ENCODE measurements around the gene EFL1. TPM values are rescaled to one million over a fixed set of nuclear protein-coding genes. Genes with fewer than 3 reads are reported as not detected.

Gene EFL1
- total RNA-seq, 2 donors from 2014 or later: 11.2 to 33.0 TPM

- Histone ChIP-seq H3K36me3 (replicated peaks in 1 of 2; ENCODE audit: insufficient read depth in 1 of 2, low read depth in 2 of 2) (no peaks in the 10 kb centered on the region), H3K27me3 (no peaks in the 10 kb centered on the region), H3K9me3 (no peaks in the 10 kb centered on the region), H3K4me3 (no peak overlapping the region), H3K27ac (no peak overlapping the region), H3K4me1 (no peaks in the 10 kb centered on the region)
- no peak for TF ChIP-seq CTCF (IDR thresholded peaks at IDR 0.05)
- no peak for TF ChIP-seq POLR2A (IDR thresholded peaks at IDR 0.05)
- DNase-seq: no peak
- intact Hi-C loops (cut with DNase I): no loop called here
- no peak for ATAC-seq
These were observed 166.7 kb downstream of the EFL1 start for GRCh38 chr15:82095803-82096202.

GRCh38 chr15:82093774-82094211, 168.7 kb downstream of the EFL1 start:
- H3K27ac ChIP-seq: no peak overlapping the region
- 82 to 85% methylated on average over 13 of the region's 13 CpGs for WGBS, 2 donors
- DNase-seq (no peak), ATAC-seq (no peak)
- no peak overlapping the region for H3K4me3 ChIP-seq
- intact Hi-C loops (cut with DNase I): no loop called here
- no peaks in the 10 kb centered on the region for H3K36me3 ChIP-seq (replicated peaks in 1 of 2; ENCODE audit: insufficient read depth in 1 of 2, low read depth in 2 of 2)
- H3K9me3 ChIP-seq: no peaks in the 10 kb centered on the region
- H3K4me1 ChIP-seq: no peaks in the 10 kb centered on the region
- H3K27me3 ChIP-seq: no peaks in the 10 kb centered on the region
- TF ChIP-seq CTCF (IDR thresholded peaks at IDR 0.05): no peak
- no peak for TF ChIP-seq POLR2A (IDR thresholded peaks at IDR 0.05)

DNA sequence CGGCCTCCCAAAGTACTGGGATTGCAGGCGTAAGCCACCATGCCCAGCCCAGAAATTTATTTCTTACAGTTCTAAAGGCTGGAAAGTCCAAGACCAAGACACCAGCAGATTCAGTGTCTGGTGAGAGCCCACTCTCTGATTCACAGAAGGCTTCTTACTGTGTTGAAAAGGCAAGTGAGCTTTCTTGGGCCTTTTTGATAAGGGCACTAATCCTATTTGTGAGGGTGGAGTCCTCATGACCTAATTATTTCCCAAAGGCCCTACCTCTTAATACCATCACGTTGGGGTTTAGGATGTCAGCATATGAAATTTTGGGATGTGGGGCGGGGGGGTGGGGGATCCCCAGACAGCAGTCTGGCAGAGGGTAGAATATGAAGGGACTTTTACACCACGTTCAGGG, 169.2 kb downstream of the EFL1 start:
- no peak for ATAC-seq
- 75 to 83% methylated on average over 5 of the region's 5 CpGs for WGBS, 2 donors

DNA sequence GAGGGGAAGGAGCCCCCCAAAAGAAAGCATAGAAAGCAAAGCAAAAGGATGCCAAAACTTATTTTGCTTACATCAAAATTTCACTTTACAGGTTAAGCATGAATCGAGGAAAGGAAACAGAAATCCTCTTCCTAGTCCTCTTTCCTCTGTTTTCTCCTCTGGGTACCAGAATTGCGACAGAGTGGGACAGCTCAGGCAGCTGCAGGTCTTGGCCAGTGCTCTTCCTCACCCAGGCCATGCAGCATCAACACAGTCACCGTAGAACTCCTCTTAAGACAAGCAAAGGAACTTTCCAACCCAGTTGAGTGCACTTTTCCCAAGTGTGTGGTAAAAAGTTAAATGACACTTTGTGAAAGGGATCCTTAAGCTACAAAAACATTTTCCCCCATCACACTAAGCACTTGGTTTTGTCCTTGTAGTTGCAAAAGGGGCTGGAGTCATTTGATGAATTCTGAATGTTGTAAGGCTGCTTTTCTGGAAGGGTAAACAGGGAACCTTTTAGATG, 170.8 kb downstream of the EFL1 start:
- TF ChIP-seq CTCF (IDR thresholded peaks at IDR 0.05): no peak
- TF ChIP-seq POLR2A (IDR thresholded peaks at IDR 0.05): no peak
- 57 to 70% methylated on average over 3 of the region's 3 CpGs for WGBS, 2 donors
- intact Hi-C loops (cut with DNase I): no loop called here

More for the DNA sequence above, 169.2 kb downstream of the EFL1 start:
- Histone ChIP-seq H3K4me1 (no peaks in the 10 kb centered on the region), H3K4me3 (no peak overlapping the region), H3K27ac (no peak overlapping the region), H3K27me3 (no peaks in the 10 kb centered on the region), H3K36me3 (replicated peaks in 1 of 2; ENCODE audit: insufficient read depth in 1 of 2, low read depth in 2 of 2) (no peaks in the 10 kb centered on the region), H3K9me3 (no peaks in the 10 kb centered on the region)
- TF ChIP-seq CTCF (IDR thresholded peaks at IDR 0.05) (no peak), POLR2A (IDR thresholded peaks at IDR 0.05) (no peak)
- intact Hi-C loops (cut with DNase I): no loop called here
- DNase-seq: no peak

DNA sequence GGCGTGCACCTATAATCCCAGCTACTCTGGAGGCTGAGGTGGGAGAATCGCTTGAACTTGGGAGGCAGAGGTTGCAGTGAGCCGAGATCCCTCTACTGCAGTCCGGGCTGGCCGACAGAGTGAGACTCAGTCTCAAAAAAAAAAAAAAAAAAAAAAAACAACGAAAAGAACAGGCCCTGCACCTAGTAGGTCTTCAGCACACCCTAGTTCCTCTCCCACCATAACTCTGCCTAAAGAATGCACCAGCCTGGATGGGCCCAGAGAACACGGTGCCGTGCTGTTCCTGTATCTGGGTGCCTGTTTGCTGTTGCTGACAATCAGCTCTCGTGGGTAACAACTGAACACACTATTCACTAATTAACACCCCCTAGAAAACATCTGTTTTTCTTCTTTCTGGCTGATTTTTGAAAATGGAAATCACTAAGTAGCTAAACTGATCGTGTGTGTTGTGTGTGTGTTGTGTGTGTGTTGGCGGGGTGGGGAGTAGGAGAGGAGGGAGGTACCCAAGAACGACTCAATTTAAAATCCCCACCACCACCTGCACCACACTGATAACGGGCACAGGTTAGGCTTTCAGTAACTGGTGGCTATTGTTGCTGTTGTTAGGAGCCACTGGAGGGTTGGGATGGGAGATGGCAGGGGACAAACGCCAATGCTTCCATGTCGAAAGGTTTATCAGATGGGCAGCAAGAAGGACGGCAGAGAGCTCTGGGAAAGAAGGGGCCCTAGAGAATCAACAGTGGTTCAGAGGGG, 176.1 kb downstream of the EFL1 start:
- intact Hi-C loops (cut with DNase I): no loop called here
- 72 to 77% methylated on average over 16 of the region's 16 CpGs for WGBS, 2 donors

More for the DNA sequence above, 170.8 kb downstream of the EFL1 start:
- Histone ChIP-seq H3K36me3 (replicated peaks in 1 of 2; ENCODE audit: insufficient read depth in 1 of 2, low read depth in 2 of 2) (no peaks in the 10 kb centered on the region), H3K4me3 (no peak overlapping the region), H3K9me3 (no peaks in the 10 kb centered on the region), H3K27me3 (no peaks in the 10 kb centered on the region), H3K4me1 (no peaks in the 10 kb centered on the region), H3K27ac (no peak overlapping the region)
- ATAC-seq: no peak
- no peak for DNase-seq

More for the DNA sequence above, 176.1 kb downstream of the EFL1 start:
- no peaks in the 10 kb centered on the region for H3K27me3 ChIP-seq
- TF ChIP-seq CTCF (IDR thresholded peaks at IDR 0.05): no peak
- TF ChIP-seq POLR2A (IDR thresholded peaks at IDR 0.05): no peak
- no peaks in the 10 kb centered on the region for H3K9me3 ChIP-seq
- H3K36me3 ChIP-seq (replicated peaks in 1 of 2; ENCODE audit: insufficient read depth in 1 of 2, low read depth in 2 of 2): no peaks in the 10 kb centered on the region
- no peak overlapping the region for H3K27ac ChIP-seq
- no peak for ATAC-seq
- DNase-seq: no peak
- H3K4me3 ChIP-seq: no peak overlapping the region
- no peaks in the 10 kb centered on the region for H3K4me1 ChIP-seq

All from body of pancreas (tissue), 4 donors.